HG02623 (cell line): ENCODE measurements around the gene INSRR.

Source experiments
- ATAC-seq: cut with Tn5 transposase; IDR thresholded peaks from one replicate; pipeline ENCODE4 v1.9.1; 2021; ENCODE audit warnings: moderate library complexity; ENCODE audit not compliant: unreplicated experiment

The INSRR gene

DNA sequence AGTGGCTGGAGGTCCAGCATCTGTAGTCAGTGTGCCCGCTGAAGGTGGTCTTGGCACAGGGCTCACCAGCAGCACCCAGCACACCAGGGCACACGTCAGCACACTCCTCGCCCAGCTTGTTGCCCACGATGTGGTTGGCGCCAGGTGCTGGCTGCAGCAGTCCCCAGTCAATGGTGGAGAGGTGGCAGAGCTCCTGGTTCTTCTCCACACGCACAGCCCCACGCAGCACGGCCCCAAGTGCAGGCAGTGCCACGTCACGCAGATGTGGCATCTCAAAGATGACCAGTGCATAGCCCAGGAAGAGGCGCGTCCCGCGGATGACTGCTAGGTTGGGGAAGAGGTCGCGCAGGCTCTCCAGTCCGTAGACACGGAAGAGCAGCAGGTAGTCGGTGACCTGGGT, 5.2 kb downstream of the INSRR start:
- no peak for ATAC-seq

DNA sequence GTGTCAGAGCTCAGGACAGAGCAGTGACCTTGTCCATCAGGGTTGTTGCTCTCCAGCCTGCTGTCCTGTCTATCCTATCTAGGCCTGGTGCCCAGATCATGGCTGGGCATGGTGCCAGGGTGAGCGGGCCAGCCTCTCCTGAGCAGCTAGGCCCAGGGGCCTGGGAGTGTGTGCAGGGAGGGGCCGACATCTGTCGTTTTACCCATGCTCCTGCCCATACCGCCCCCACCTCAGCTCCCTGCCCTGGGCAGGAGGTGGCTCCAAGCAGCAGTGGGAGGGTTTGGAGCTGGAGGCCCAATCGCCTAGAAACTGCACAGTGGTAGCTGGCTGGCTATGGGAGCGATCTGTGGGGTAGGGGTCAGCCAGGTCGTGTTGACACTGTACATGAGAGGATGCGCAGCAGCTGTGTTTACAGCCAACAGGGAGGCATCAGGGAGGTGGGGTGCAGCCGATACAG, 6.5 kb downstream of the INSRR start:
- ATAC-seq, result no peak

DNA sequence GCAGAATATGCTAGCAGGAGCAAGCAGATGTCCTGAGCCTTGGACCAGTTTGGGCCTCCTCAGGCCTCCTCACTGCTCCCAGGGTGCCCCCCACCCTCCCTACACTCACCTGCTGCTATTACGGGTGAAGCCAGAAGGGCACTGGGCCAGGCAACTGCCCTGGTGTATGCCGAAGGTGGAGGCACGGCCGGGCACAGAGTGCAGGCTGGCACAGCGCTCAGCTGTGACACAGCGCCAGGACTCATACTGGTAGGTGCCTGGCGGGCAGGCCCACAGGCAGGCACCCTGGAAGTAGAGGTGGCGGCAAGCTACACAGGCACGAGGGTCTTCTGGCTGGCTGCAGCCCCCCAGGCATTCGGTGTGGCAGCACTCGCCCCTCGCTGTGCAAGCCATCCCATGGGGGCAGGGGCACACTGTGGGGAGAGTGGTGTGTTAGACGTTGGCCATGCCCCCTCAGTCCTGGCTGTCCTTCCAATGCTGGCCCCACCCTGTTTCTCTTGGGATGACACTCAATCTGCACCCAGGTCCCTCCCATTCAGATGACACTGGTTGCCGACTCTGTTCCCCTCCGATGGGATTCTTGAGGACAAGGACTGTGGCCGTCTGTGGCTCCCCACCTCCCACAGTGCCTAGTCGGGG, 7.0 kb downstream of the INSRR start:
- no peak for ATAC-seq

DNA sequence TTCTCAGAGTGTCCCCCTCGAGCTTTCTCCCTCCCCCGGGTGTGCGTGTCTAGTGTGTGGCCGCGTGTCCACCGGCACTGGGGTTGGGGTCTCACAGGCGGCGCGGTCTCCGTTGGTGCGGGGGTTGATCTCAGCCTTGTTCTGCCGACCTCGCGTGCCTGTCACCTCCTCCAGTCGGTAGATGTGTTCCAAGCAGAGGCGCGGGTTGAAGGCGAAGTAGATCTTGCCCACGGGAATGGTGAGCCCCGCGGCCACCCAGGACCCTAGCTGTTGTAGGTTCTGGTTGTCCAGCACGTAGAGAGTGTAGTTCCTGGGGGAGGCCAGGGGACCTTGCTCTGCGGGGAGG, 9.8 kb downstream of the INSRR start:
- ATAC-seq, result no peak

DNA sequence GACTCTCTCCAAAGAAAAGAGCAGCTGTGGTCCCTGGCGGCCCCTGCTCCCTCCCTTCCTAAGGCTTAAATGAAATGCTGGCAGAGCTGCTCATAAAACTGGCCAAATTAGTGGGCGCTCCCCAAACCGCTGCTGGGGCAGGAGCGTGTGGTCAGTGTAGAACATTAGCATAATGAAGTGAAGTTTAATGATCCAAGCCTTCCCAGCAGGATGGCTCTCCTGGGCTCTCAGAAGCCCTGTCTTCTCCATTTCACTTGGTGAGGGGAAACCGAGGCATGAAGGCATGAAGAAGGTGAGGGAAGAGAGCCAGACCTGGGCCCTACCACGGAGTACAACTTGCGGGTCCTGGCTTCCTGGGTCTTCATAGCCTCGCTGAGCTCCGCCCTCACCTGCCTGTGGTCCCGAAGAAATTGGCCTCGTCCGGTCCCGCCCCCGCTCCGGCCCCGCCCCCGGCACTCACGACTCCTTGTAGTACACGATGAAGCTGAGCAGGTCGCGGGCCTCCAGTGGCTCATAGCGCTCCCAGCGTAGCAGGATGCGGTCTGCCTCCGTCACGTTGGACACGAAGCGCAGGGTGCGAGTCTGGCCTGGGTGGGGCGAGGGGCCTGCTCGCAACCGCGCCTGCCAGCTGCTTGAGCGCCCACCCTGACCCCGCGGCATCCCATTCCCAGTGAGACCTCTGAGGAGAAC, 10.3 kb downstream of the INSRR start:
- no peak for ATAC-seq

DNA sequence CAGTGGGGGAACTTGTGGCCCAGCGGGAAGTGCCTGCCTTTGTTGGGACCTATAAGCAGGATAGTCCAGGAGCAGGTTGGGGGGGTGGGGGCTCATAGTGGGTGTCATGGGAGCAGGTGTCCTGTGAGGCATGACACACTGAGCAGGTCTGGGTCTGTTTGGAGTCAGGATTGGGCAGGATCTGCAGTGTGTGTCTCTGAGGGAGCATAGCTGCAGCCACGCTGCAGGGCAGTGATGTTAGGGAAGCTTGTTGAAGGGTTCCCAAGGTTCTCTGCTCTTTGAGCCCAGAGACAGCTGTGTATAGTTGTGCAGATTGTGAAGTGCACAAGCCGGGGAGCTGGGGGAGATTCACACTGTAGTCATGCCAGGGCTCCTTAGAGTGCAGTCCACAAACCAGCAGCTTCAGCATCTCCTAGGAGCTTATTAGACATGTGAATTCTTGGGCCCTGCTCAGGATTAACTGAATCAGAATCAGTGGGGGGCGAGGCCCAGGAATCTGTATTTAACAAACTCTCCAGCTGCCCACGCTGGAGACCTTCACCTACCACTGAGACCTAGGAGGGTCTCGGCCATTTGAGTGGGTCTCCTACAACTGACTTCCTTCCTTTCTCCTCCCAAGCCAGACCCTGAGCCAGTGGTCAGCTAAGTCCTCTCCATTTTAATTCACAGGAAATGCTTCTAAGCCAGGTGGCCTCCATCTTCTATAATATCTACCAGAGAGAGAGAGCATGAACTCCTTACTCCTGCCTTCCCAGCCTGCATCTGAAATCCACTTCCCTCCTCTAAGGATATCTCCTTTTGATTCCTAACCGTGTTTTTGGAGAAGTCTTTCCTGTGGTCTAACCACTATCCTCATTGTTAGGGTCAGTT, 11.1 kb downstream of the INSRR start:
- no peak for ATAC-seq

DNA sequence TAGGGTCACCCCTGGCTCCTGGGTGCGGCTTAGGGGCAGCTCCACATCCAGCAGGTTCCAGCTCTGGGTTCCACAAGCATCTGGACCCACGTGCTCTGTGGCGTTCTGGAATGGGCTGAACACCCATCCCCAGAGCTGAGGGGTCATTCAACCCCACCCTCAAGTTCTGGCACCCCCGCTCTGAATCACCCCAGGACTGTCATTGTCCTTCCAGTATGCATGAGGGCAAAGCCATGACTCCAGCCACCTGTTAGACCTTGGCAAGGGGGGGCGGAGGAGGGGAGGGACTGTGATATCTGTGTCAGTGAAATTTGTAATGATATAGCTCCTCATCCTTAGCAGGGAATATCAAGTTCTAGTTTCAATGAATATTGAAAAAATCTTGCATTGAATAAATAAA, 12.3 kb downstream of the INSRR start:
- ATAC-seq, result no peak

DNA sequence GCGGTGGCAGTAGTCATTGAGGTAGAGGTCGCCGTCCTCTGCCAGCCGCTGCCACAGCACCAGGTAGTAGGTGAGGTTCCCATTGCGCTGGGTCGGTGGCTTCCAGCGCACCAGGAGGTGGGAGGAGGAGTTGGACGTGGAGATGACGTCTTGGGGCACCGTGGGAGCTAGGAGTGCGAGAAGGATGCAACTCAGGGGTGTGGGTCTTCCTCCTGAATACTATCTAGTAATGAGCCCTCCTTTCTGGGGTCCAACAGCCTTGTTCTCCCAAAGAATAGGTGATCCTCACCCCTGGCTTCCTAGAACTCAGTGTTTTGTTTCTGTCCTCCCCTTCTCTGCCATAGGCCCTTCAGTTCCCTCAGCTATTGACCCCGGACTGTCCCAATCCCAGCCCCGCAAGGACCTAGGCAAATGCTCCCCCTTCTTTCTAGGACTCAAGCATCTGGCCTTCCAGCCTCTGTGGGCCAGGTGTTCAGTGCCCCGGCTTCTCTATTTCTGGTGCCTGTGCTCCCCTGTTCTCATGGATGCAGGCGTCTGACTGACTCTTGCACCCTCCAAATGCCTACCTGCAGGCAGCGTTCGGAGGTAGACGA, 12.9 kb downstream of the INSRR start:
- no peak for ATAC-seq

DNA sequence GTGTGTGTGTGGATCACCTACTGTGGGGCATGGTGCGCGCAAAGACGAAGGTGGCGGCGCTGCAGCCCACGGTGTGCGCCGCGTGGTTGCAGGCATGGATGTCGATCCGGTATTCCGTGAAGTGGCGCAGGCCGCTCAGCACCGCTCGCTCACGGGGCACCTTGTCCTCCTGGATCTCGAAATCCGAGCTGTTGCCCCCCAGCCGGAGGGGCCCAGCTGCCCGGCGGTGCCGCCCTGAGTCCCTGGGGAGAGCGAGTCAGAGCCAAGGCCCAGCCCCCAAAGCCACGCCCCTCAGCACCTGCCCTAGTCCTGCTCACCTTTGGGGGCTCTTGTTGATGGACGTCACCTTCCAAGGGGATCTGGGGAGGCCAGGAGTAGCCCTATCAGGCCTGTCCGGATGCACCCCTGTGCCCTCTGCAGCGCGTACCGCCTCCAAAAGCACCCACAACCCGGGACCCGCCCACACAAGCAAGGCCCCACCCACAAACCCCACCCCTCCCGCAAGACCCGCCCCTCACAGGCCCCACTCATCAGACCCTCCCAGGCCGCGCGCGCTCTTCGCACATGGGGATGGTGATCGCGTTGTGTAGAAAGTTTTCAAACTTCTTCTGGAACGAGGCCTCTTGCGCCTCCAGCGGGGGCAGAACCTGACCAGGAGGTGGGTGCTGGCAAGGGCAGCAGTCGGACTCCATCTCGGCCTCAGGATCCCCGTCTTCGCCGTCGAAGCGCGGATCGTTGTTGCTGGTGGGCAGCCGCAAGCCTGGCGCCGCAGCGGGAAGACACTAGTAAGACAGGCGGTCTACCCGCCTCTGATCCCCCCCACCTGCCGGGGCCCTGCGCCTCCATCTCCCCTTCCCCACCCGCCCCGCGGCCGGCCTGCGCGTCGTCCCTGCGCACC, 13.6 kb downstream of the INSRR start:
- ATAC-seq, result no peak

DNA sequence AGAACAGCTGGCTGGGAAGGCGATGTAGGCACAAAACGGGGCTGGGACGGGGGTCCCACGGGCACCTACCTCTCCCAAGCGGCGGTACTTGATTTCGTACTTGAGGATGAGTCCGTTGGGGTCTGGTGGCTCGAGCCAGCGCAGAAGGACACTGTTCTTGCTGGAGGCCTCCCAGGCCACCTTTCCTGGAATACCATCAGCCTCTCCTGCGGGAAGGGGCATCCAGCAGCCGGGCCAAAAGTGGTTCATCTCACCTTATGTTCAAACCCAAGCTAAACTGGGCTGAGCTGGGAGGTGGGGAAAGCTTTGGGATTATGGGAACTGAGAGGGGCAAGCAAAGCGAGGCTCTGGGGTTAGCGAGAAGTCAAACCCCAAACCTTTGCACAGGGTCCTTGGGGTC, 14.3 kb downstream of the INSRR start:
- ATAC-seq, result no peak

DNA sequence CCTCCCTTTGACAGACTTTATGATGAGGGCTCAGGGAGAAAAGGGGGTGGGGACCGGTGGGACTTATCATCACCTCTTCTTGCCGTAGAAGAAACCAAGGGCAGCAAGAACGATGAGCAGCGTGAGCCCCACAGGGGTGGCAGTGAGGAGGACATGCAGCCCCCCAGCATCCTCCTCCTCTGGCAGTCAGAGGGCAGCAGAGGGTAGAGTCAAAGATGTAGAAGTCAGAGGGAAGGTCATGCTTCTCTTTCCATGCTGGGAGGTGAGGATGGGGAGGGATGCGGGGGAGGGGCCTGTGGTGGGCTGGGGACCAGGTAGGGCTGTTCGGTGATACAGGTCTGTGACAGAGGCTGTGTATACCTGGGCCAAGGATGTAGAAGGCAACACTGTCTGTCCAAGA, 14.8 kb downstream of the INSRR start:
- no peak for ATAC-seq

DNA sequence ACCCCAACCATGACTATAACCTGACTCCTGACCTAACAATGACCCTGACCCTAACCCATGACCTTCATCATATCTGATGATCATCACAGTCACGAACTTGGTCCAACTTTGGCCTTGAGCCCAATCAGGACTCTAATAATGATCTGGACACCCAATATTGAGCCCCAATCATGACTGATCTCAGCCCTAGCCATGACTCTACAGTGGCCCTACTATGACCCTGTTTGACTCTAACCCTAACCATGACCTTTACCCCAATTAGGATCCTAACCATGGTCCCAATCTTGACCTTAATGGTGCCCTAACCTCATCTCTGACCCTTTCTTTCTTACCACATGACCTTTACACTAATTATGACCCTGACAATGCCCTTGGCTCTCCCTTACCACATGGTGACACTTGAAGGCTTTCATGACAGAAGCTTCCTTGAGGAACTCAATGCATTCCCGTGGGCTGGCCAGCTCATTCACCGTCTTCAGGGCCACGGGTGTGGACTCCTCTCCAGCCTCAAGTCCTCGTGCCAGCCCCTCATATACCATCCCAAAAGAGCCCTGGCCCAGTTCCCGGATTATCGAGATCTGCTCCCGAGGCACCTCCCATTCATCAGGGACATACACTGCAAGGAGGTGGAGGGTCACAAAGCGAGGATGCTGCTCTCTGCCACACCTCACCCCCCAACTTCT, 16.2 kb downstream of the INSRR start:
- no peak for ATAC-seq

DNA sequence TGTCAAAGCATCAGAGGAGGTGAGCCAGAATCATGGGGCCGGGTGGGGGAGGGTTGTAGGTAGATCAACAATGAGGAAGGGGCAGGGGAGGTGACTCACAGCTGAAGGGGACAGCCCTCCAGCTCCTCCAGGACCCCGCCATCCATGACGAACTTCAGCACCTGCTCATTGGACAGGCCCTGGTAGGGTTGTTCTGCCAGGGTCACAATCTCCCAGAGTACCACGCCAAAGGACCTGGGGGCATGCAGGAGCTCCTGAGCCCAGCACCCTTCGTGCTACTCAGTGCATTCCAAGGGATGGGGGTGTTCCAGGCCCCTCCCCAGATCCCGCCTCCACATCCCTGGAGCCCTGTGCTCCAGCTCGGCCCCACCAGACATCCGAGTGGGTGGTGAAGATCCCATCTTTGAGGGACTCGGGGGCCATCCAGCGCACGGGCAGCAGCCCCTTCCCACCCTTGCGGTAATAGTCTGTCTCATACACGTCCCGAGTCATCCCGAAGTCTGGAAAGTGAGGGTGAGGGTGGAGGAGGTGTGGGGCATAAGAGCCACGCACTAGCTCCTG, 17.5 kb downstream of the INSRR start:
- ATAC-seq, result no peak

DNA sequence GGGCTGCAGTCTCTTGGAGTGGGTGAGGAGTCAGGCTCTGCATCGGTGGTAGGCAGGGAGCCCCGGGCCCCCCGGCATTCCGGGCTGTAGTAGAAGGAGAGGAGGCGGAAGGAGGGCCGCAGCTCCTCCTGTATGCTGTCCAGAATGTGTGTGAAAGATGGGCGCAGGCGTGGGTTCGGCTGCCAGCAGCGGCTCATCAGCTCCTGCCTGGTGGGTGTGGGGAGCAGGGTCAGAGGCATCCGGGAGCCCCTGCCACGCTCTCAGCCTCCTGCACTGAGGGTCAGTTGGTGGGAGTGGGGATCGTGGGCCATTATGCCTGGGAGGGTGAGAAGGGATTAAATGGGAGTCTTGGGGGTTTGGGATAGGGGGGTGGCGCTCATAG, 18.0 kb downstream of the INSRR start:
- no peak for ATAC-seq

DNA sequence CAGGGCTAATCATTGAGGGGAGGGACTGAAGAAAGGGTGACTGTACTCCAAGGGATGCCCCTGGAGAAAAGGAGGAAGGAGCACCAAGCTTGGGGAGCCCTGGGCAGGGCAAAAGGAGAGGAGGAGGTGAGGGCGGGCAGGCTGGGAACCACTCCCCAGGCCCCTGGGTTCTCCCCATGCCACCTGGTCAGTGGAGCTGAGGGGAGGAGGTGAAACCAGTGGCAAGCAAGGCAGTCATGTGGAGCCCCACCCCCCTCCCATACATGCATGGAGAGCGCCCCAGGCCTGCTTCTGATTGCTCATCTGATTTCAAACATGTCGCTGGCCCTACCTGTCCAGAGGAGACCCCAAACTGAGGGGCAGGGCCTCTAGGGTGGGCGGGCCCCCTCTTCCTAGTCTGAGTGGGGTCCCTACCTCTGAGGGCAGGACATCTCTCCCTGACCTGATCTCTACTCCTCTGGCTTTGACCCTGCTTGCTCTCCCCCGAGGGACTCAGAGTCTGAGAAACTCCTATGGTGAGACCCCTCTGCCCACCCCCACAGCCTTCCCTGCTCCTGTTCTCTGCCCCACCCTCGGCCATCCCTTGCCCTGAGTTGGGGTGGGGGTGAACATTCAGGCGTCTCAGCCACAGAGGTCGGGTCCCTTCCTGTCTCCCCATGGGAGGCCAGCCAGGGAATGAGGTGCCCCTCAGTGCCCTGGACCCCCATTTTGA, 18.6 kb downstream of the INSRR start:
- ATAC-seq, result no peak

DNA sequence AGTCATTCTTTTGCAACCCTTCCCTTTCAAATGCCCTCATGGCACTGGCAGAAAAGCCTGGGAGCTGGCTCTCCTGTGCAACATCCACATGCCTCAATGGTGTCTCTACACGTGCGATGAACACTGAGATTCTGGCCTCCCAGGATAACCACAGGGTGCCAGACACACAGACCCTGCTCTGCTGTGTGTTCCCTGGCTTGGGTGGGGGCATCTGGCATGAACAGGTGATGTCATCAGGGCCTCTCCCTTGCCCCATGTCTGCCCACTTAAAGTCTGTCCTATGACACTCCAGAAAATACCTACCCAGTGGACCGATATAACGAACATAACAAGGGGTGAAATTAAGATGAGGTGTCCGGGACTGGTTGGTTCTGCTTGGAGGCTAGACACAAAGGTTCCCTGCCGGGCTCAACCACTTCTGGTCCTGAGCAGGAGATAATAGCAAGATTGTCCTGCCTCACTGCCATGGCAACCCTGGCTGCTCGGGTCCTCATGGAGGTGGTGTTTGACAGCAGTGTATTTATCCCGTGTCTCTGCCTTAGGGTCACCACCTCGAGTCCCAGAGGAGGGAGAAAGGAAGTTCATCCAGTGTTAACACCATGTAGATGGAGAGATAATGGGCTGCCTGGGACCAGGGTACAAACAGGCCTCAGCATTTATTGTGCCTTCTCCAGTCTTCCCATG, 19.3 kb downstream of the INSRR start:
- no peak for ATAC-seq

DNA sequence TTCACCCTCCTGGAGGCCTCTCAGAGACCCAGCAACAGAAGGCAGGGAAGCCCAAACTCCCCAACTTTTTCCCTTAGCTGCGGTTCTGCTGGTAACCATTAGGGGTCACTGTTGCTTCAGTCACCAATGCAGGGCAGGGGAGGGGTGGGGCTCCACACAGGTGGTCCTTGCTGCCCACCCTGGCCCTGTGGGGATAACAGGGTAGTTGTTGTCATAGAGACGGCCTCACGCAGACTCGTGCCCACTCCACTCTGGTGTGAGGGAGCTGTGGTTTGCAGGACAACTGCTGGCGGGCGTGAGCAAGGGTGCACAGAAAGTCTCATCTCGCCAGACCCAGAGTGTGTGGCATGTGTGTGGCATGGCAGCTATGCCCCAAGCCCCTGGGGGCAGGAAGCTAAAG, 19.9 kb downstream of the INSRR start:
- no peak for ATAC-seq

DNA sequence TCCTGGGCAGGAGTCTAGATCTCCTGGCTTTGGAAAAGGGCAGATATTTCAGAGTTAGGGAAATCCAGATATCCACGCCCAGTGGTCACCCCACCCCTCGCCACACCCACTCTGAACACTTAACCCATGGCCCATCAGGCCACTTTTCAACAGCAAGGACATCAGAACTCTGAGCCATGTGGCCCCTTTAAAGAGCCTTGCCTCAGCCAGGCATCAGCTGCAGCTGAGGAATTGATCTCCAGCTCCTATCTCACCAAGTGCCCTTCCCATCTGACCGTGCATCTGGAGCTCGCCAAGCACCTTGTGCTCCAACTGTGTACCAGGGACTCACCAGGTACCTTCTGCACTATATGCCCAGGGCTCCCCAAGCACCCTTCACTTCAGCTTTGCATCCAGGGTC, 22.0 kb downstream of the INSRR start:
- ATAC-seq, result no peak
